GM19467 (cell line): ENCODE data around the gene VPS37B.

Experiments used
- ATAC-seq: cut with Tn5 transposase; IDR thresholded peaks from one replicate; pipeline ENCODE4 v1.9.1; 2021; ENCODE audit warnings: mild to moderate bottlenecking, moderate library complexity; ENCODE audit not compliant: unreplicated experiment

The VPS37B gene

GRCh38 chr12:122867691-122868461 lies 28.0 kb downstream of the VPS37B start:
- no peak for ATAC-seq

- no peak for ATAC-seq
These were observed 28.8 kb downstream of the VPS37B start for GRCh38 chr12:122866950-122867607.

- ATAC-seq: no peak
These were observed 29.5 kb downstream of the VPS37B start for GRCh38 chr12:122866379-122866778.

- no peak for ATAC-seq
These were observed 30.4 kb downstream of the VPS37B start for GRCh38 chr12:122865268-122866231.

- no peak for ATAC-seq
These were observed 31.1 kb downstream of the VPS37B start for GRCh38 chr12:122864894-122865253.

GRCh38 chr12:122862872-122863701 lies 32.8 kb downstream of the VPS37B start:
- no peak for ATAC-seq

GRCh38 chr12:122862110-122862634 lies 33.8 kb downstream of the VPS37B start:
- ATAC-seq: no peak

- ATAC-seq: no peak
These were observed 34.3 kb downstream of the VPS37B start for GRCh38 chr12:122861587-122861970.

GRCh38 chr12:122860854-122861586 lies 34.9 kb downstream of the VPS37B start:
- ATAC-seq: no peak

GRCh38 chr12:122860040-122860853 lies 35.7 kb downstream of the VPS37B start:
- no peak for ATAC-seq

- no peak for ATAC-seq
These were observed 36.5 kb downstream of the VPS37B start for GRCh38 chr12:122859303-122860039.

- ATAC-seq: no peak
These were observed 37.2 kb downstream of the VPS37B start for GRCh38 chr12:122858591-122859302.

- no peak for ATAC-seq
These were observed 37.8 kb downstream of the VPS37B start for GRCh38 chr12:122858171-122858570.

GRCh38 chr12:122856999-122857671 lies 38.8 kb downstream of the VPS37B start:
- ATAC-seq: no peak

GRCh38 chr12:122855928-122856831 lies 39.7 kb downstream of the VPS37B start:
- ATAC-seq: no peak
